ENCODE data around the gene CCL4. TPM values are rescaled to one million over a fixed set of nuclear protein-coding genes. Genes with fewer than 3 reads are reported as not detected.

Gene CCL4
- total RNA-seq, 1 experiment from 2014 or later = 1.2 TPM

DNA sequence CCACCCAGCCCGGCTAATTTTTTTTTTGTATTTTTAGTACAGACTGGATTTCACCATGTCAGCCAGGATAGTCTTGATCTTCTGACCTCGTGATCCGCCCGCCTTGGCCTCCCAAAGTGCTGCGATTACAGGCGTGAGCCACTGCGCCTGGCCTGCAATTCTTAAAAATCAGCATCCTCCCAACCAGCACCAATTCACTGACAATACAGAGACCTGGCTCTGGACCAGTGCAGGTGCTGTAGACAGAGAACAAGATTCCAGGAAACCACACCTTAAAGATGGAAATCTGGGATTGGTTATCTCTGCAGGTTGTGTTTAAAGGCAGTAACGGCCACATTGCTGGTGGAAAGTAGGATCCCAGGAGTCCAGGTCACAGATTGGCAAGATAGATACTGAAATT, 39.2 kb downstream of the CCL4 start:
- POLR2A ChIA-PET = interaction anchor here (1.3 to 1.4 kb wide), 2 partner anchors 9 to 173 kb away, joined by 3 read pairs; no protein-coding TSS in a partner anchor
- Histone ChIP-seq H3K4me3 (replicated peaks in 1 of 2; ENCODE audit: low read depth in 1 of 2, low read length in 2 of 2) (no peak overlapping the region), H3K9me3 (ENCODE audit: control insufficient read depth in 1 of 2, insufficient read depth in 1 of 2, low read depth in 1 of 2, low read length in 2 of 2) (no peaks in the 10 kb centered on the region), H3K4me2 (ENCODE audit: low read length) (no peak overlapping the region), H3K27ac (ENCODE audit: low read depth, low read length) (no peak overlapping the region), H3K79me2 (ENCODE audit: insufficient read depth, low read length) (no peaks in the 10 kb centered on the region), H4K20me1 (ENCODE audit: insufficient read depth) (no peaks in the 10 kb centered on the region), H3K4me1 (ENCODE audit: control insufficient read depth in 1 of 2, insufficient read depth in 2 of 2, low read length in 2 of 2) (no peaks in the 10 kb centered on the region), H2AFZ (ENCODE audit: low read depth, low read length, poor library complexity, severe bottlenecking) (no peak overlapping the region), H3K9me2 (ENCODE audit: insufficient read depth) (no peaks in the 10 kb centered on the region), H3K27me3 (ENCODE audit: insufficient read depth, low read length) (no peaks in the 10 kb centered on the region), H3K9ac (ENCODE audit: low read length) (no peak overlapping the region), H3K36me3 (ENCODE audit: control insufficient read depth in 1 of 2, insufficient read depth in 2 of 2, low read length in 2 of 2) (no peaks in the 10 kb centered on the region)
- DNase-seq (ENCODE audit: low read depth, low spot score) (no peak), ATAC-seq (no peak)
- CTCF ChIA-PET = interaction anchor here (0.9 to 2.0 kb wide), 2 partner anchors 70 to 174 kb away, joined by 4 to 6 read pairs; no protein-coding TSS in a partner anchor
- intact Hi-C loops (cut with micrococcal nuclease) = no loop called here
- BruUV-seq (replicated peaks) = no TSS peak
- no peak for TF ChIP-seq JUND (IDR thresholded peaks at IDR 0.05)
- TF ChIP-seq EZH2phosphoT487 (IDR thresholded peaks at IDR 0.05; ENCODE audit: borderline replicate concordance) = no peak
- TF ChIP-seq SP1 (IDR thresholded peaks at IDR 0.05; ENCODE audit: low read depth) = no peak
- TF ChIP-seq, protein P1, sequence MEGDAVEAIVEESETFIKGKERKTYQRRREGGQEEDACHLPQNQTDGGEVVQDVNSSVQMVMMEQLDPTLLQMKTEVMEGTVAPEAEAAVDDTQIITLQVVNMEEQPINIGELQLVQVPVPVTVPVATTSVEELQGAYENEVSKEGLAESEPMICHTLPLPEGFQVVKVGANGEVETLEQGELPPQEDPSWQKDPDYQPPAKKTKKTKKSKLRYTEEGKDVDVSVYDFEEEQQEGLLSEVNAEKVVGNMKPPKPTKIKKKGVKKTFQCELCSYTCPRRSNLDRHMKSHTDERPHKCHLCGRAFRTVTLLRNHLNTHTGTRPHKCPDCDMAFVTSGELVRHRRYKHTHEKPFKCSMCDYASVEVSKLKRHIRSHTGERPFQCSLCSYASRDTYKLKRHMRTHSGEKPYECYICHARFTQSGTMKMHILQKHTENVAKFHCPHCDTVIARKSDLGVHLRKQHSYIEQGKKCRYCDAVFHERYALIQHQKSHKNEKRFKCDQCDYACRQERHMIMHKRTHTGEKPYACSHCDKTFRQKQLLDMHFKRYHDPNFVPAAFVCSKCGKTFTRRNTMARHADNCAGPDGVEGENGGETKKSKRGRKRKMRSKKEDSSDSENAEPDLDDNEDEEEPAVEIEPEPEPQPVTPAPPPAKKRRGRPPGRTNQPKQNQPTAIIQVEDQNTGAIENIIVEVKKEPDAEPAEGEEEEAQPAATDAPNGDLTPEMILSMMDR (IDR thresholded peaks at IDR 0.05 in 2 of 3, conservative IDR thresholded peaks at IDR 0.05 in 1 of 3; ENCODE audit: borderline replicate concordance in 1 of 3, insufficient read depth in 1 of 3, low read depth in 2 of 3, low read length in 2 of 3) = no peak
- TF ChIP-seq, protein P2, sequence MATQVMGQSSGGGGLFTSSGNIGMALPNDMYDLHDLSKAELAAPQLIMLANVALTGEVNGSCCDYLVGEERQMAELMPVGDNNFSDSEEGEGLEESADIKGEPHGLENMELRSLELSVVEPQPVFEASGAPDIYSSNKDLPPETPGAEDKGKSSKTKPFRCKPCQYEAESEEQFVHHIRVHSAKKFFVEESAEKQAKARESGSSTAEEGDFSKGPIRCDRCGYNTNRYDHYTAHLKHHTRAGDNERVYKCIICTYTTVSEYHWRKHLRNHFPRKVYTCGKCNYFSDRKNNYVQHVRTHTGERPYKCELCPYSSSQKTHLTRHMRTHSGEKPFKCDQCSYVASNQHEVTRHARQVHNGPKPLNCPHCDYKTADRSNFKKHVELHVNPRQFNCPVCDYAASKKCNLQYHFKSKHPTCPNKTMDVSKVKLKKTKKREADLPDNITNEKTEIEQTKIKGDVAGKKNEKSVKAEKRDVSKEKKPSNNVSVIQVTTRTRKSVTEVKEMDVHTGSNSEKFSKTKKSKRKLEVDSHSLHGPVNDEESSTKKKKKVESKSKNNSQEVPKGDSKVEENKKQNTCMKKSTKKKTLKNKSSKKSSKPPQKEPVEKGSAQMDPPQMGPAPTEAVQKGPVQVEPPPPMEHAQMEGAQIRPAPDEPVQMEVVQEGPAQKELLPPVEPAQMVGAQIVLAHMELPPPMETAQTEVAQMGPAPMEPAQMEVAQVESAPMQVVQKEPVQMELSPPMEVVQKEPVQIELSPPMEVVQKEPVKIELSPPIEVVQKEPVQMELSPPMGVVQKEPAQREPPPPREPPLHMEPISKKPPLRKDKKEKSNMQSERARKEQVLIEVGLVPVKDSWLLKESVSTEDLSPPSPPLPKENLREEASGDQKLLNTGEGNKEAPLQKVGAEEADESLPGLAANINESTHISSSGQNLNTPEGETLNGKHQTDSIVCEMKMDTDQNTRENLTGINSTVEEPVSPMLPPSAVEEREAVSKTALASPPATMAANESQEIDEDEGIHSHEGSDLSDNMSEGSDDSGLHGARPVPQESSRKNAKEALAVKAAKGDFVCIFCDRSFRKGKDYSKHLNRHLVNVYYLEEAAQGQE (IDR thresholded peaks at IDR 0.05; ENCODE audit: low read depth) = no peak
- TF ChIP-seq RAD21 (IDR thresholded peaks at IDR 0.05; ENCODE audit: low read depth) = no peak
- no peak for TF ChIP-seq SIN3A (IDR thresholded peaks at IDR 0.05; ENCODE audit: low read depth)
- TF ChIP-seq YY1 (IDR thresholded peaks at IDR 0.05; ENCODE audit: extremely low read depth, insufficient replicate concordance, low read depth, low read length) = no peak
- no peak for TF ChIP-seq EGR1 (IDR thresholded peaks at IDR 0.05; ENCODE audit: low read depth)
- no peak for TF ChIP-seq CBX3 (IDR thresholded peaks at IDR 0.05; ENCODE audit: low read depth)
- TF ChIP-seq, protein P3, sequence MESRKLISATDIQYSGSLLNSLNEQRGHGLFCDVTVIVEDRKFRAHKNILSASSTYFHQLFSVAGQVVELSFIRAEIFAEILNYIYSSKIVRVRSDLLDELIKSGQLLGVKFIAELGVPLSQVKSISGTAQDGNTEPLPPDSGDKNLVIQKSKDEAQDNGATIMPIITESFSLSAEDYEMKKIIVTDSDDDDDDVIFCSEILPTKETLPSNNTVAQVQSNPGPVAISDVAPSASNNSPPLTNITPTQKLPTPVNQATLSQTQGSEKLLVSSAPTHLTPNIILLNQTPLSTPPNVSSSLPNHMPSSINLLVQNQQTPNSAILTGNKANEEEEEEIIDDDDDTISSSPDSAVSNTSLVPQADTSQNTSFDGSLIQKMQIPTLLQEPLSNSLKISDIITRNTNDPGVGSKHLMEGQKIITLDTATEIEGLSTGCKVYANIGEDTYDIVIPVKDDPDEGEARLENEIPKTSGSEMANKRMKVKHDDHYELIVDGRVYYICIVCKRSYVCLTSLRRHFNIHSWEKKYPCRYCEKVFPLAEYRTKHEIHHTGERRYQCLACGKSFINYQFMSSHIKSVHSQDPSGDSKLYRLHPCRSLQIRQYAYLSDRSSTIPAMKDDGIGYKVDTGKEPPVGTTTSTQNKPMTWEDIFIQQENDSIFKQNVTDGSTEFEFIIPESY (IDR thresholded peaks at IDR 0.05; ENCODE audit: extremely low read depth, insufficient replicate concordance, low read length) = no peak
- TF ChIP-seq ELF1 (IDR thresholded peaks at IDR 0.05; ENCODE audit: borderline replicate concordance, low read depth) = no peak
- TF ChIP-seq FOSL1 (IDR thresholded peaks at IDR 0.05; ENCODE audit: low read depth) = no peak
- TF ChIP-seq, protein P4, sequence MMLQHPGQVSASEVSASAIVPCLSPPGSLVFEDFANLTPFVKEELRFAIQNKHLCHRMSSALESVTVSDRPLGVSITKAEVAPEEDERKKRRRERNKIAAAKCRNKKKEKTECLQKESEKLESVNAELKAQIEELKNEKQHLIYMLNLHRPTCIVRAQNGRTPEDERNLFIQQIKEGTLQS (IDR thresholded peaks at IDR 0.05) = no peak
- no peak for TF ChIP-seq EZH2 (IDR thresholded peaks at IDR 0.05)
- no peak for TF ChIP-seq ZFX (IDR thresholded peaks at IDR 0.05)
- TF ChIP-seq, protein P5, sequence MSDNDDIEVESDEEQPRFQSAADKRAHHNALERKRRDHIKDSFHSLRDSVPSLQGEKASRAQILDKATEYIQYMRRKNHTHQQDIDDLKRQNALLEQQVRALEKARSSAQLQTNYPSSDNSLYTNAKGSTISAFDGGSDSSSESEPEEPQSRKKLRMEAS (IDR thresholded peaks at IDR 0.05) = no peak
- RAD21 ChIA-PET (ENCODE audit: low non-redundant PET in 1 of 2, low total read pairs in 2 of 2, uncharacterized antibody in 2 of 2, unreplicated experiment in 2 of 2) = no interaction called here
